ENCODE measurements around the gene CARHSP1. TPM values are rescaled to one million over a fixed set of nuclear protein-coding genes. Genes with fewer than 3 reads are reported as not detected.
"Not testable (repeated sequence)": the region's sequence is repeated elsewhere in the genome, so short reads cannot be mapped to it uniquely, and the experiment has no call there.

CARHSP1 gene
- total RNA-seq (ENCODE audit: low replicate concordance) = 115 and 269 TPM in 2 replicates

GRCh38 chr16:8868416-8869211 lies at the start of gene CARHSP1:
Gene CARHSP1 (minus strand): TSS chr16:8869006. CDS start chr16:8859328, 9,678 bp downstream.
- H3K4me1 Mint-ChIP-seq = peaks cover 54% of the 10 kb centered on the region
- Histone ChIP-seq H3K79me2 (ENCODE audit: low read depth) (peaks cover 51% of the 10 kb centered on the region), H3K27me3 (no peaks in the 10 kb centered on the region), H3F3A (ENCODE audit: low read depth) (peaks cover 48% of the 10 kb centered on the region), H3K4me3 (peak within 1 kb of the TSS; percentile 96), H3K4me1 (peaks cover 33% of the 10 kb centered on the region), H2AFZ (replicated peaks) (peak within 1 kb of the TSS; percentile 85), H3K4me2 (peak within 1 kb of the TSS; percentile 90), H3K27ac (peak within 1 kb of the TSS; percentile 88), H4K20me1 (ENCODE audit: low read depth) (peaks cover 45% of the 10 kb centered on the region), H3K9ac (peak within 1 kb of the TSS; percentile 75), H3K36me3 (no peaks in the 10 kb centered on the region), H3K9me3 (ENCODE audit: low read depth) (no peaks in the 10 kb centered on the region)
- peak within 1 kb of the TSS; percentile 99 for H3K4me3 Mint-ChIP-seq
- H3K27me3 Mint-ChIP-seq (ENCODE audit: insufficient read depth, low read depth) = peaks cover 13% of the 10 kb centered on the region
- H3K36me3 Mint-ChIP-seq = no peaks in the 10 kb centered on the region
- peak; percentile 97 for DNase-seq (ENCODE audit: low spot score)
- peak within 1 kb of the TSS; percentile 85 for H3K27ac Mint-ChIP-seq
- TF ChIP-seq EZH2phosphoT487 (IDR thresholded peaks at IDR 0.05) = no peak
- no peaks in the 10 kb centered on the region for H3K9me3 Mint-ChIP-seq

- not testable (repeated sequence) for H2AFZ ChIP-seq (replicated peaks); H3K9me3 ChIP-seq (ENCODE audit: low read depth); H3K9me3 Mint-ChIP-seq; H3K4me2 ChIP-seq; H3K27ac ChIP-seq; DNase-seq (ENCODE audit: low spot score); H3K4me1 ChIP-seq; H3K4me3 ChIP-seq; H3F3A ChIP-seq (ENCODE audit: low read depth); H3K4me3 Mint-ChIP-seq; H3K9ac ChIP-seq; H3K27me3 Mint-ChIP-seq (ENCODE audit: insufficient read depth, low read depth); H3K27ac Mint-ChIP-seq; H3K27me3 ChIP-seq
- Histone ChIP-seq H4K20me1 (ENCODE audit: low read depth) (peaks cover 35% of the 10 kb centered on the region), H3K79me2 (ENCODE audit: low read depth) (peaks cover 23% of the 10 kb centered on the region), H3K36me3 (peaks cover 18% of the 10 kb centered on the region)
- Mint-ChIP-seq H3K4me1 (peaks cover 39% of the 10 kb centered on the region), H3K36me3 (peaks cover 71% of the 10 kb centered on the region)
These were observed 48.5 kb upstream of the CARHSP1 start for GRCh38 chr16:8917336-8917735.

DNA sequence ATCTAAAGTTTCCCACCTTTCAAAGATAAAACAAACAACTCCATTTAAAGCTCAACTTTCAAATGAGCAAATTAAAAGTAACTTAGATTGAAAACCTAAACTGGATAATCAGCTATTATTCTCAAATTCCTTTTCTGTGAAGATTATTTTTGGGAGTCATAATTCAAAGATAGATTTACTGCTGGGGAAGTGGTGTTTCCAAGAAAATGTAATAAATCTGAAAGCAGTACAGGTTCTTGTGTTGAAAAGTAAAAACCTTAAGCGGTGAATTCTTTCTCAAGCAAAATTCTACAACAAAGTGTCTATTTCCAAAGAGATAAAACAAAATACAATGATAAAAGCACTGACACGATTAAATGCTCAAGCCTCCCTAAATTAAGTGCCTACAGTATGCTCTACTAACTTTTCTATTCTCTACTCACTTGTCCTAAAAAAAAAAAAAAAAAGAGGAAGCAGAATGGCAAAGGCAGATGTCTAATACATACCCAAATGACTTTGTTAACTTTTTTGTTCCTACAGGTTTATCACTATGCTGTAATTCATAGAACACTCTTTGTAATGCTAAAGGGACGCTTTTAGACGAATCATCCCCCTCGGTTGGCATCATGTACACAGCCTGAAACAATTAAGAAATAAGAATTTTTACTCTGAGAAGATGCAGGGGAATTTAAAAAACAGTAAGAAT lies 47.9 kb upstream of the CARHSP1 start:
- peaks cover 42% of the 10 kb centered on the region for H4K20me1 ChIP-seq (ENCODE audit: low read depth)
- Mint-ChIP-seq H3K36me3 (peaks cover 70% of the 10 kb centered on the region), H3K4me1 (peaks cover 39% of the 10 kb centered on the region), H3K9me3 (no peaks in the 10 kb centered on the region), H3K4me3 (no peak overlapping the region), H3K27ac (no peak overlapping the region), H3K27me3 (ENCODE audit: insufficient read depth, low read depth) (peaks cover 3% of the 10 kb centered on the region)
- no peak for DNase-seq (ENCODE audit: low spot score)
- H3K36me3 ChIP-seq = peaks cover 17% of the 10 kb centered on the region
- peaks cover 8% of the 10 kb centered on the region for H3K4me1 ChIP-seq
- H3K9ac ChIP-seq = no peak overlapping the region
- H3K27me3 ChIP-seq = no peaks in the 10 kb centered on the region
- peaks cover 4% of the 10 kb centered on the region for H3F3A ChIP-seq (ENCODE audit: low read depth)
- TF ChIP-seq CTCF (IDR thresholded peaks at IDR 0.05) (no peak), EZH2phosphoT487 (IDR thresholded peaks at IDR 0.05) (no peak), EZH2 (IDR thresholded peaks at IDR 0.05) (no peak)
- no peak overlapping the region for H3K4me3 ChIP-seq
- peaks cover 23% of the 10 kb centered on the region for H3K79me2 ChIP-seq (ENCODE audit: low read depth)
- no peak overlapping the region for H3K4me2 ChIP-seq
- H3K9me3 ChIP-seq (ENCODE audit: low read depth) = no peaks in the 10 kb centered on the region
- H3K27ac ChIP-seq = no peak overlapping the region
- H2AFZ ChIP-seq (replicated peaks) = no peak overlapping the region

DNA sequence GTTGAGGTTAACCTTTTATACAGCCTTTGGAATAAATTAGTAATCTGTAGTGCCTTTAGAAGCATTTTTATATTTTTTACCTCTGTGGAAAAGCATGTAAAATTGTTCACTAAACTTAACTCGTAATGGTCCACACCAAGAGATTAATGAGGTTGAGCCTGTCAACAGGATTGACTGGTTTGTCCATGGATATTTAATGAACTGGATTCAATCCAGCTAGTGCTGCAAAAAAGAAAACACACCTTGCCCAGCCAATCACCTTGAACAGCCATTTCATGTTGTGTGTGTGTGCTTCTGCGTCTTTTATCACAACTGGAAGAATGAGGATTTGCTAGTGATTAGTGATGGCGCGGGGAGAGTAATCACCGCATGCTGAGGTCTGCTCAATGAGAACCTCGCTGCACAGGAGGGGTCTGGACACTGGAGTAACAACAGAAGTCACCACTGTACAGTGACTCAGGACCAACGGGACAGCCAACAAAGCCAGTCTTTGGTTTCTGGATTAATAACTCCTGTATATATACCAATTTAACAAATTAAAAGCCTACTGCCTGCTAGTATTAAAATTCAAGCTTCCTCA lies 47.0 kb upstream of the CARHSP1 start:
- peaks cover 4% of the 10 kb centered on the region for H3F3A ChIP-seq (ENCODE audit: low read depth)
- Mint-ChIP-seq H3K27me3 (ENCODE audit: insufficient read depth, low read depth) (peaks cover 5% of the 10 kb centered on the region), H3K27ac (no peak overlapping the region), H3K9me3 (no peaks in the 10 kb centered on the region), H3K4me1 (peaks cover 31% of the 10 kb centered on the region), H3K36me3 (peaks cover 72% of the 10 kb centered on the region), H3K4me3 (no peak overlapping the region)
- no peak overlapping the region for H2AFZ ChIP-seq (replicated peaks)
- H3K79me2 ChIP-seq (ENCODE audit: low read depth) = peaks cover 26% of the 10 kb centered on the region
- H4K20me1 ChIP-seq (ENCODE audit: low read depth) = peaks cover 49% of the 10 kb centered on the region
- H3K27ac ChIP-seq = no peak overlapping the region
- peak; percentile 29 for DNase-seq (ENCODE audit: low spot score)
- peaks cover 8% of the 10 kb centered on the region for H3K4me1 ChIP-seq
- no peaks in the 10 kb centered on the region for H3K9me3 ChIP-seq (ENCODE audit: low read depth)
- no peak for TF ChIP-seq EZH2 (IDR thresholded peaks at IDR 0.05)
- TF ChIP-seq CTCF (IDR thresholded peaks at IDR 0.05) = no peak
- TF ChIP-seq EZH2phosphoT487 (IDR thresholded peaks at IDR 0.05) = no peak
- no peak overlapping the region for H3K9ac ChIP-seq
- no peaks in the 10 kb centered on the region for H3K27me3 ChIP-seq
- no peak overlapping the region for H3K4me3 ChIP-seq
- no peak overlapping the region for H3K4me2 ChIP-seq
- H3K36me3 ChIP-seq = peaks cover 17% of the 10 kb centered on the region
